HG02981 (cell line): Measurements from ENCODE around the gene BLVRB.
"Not testable (repeated sequence)": the region's sequence is repeated elsewhere in the genome, so short reads cannot be mapped to it uniquely, and the experiment has no call there.

Experiments used
- ATAC-seq: cut with Tn5 transposase; IDR thresholded peaks from one replicate; pipeline ENCODE4 v1.9.1; 2021; ENCODE audit warnings: mild to moderate bottlenecking, moderate library complexity; ENCODE audit not compliant: unreplicated experiment

BLVRB gene

DNA sequence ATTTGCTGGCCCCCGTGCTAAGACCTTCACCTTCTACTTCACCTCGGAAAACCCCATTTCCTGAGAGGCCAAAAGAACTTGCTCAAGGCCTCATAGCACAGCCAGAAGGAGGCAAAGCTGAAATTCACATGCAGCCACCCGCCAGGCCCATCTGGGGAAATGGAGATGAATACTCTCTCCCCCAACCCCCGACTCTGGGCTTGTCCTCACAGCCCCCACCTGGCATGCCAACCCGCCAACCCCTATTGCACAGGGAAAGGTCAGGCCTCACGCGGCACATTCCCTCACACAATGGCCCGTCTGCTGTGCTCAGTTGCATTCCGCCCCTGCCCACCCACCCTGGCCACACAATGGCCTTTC, 55.5 kb downstream of the BLVRB start:
- no peak for ATAC-seq

- ATAC-seq, result not testable (repeated sequence)
These were observed 57.0 kb downstream of the BLVRB start for GRCh38 chr19:40408598-40408925.

GRCh38 chr19:40407714-40408597, 57.6 kb downstream of the BLVRB start:
- no peak for ATAC-seq

DNA sequence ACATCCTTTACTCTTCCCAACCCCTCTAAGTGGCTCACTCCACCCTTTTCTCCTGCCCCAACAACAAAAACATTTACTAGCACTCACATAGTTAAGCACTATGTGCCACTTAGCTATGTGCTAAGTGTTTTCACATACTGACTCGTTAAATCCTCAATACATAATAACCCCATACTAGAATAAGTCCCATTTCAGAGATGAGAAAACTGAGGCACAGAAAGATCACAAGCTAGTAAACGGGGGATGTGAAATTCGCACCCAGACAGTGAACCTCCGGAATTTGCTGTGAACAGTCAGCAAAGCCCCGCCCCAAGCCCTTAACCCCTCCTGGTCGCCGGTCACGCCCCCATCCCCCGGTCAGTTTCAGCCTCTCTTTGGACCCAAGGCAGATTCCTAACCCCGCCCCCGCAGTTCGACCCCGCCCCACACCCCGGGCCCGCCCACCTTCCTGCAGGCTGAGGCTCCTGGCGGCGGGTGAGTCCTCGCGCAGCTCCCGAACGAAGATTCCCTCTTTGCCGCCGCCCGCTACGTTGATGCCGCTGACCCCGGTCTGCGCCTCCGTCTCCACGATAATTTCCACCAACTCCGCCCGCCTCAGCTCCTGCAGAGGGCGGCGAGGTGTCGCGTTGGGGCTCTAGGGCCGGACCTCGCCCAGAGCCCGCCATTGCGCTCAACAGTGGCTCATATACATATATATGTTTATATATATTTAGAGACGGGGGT, 62.1 kb downstream of the BLVRB start:
- ATAC-seq, result peak; percentile 63

GRCh38 chr19:40400559-40400958, 65.0 kb downstream of the BLVRB start:
- ATAC-seq, result no peak

GRCh38 chr19:40398417-40399131, 67.0 kb downstream of the BLVRB start:
- ATAC-seq, result no peak
